HCT116 (cell line): Measurements from ENCODE around the gene DCTN5. TPM values are rescaled to one million over a fixed set of nuclear protein-coding genes. Genes with fewer than 3 reads are reported as not detected.

Experiments used
- ATAC-seq: fragments of 200-7000 bp; cut with Tn5 transposase; 2 replicates; pipeline ENCODE4 v1.9.1; 2020; ENCODE audit warnings: mild to moderate bottlenecking, moderate library complexity
- BruUV-seq: library from RNA; stranded (reverse); fragments of 400-500 nt; replicated peaks from 2 replicates; lab custom pipeline; 2021; lab: Mats Ljungman, UMichigan
- CTCF ChIA-PET: fragments of 300-600 bp; sonication (Branson Sonifier 250); formaldehyde crosslinking; loops from one replicate; lab custom pipeline; 2021; ENCODE audit warnings: antibody characterized with exemption; lab: Charles Lee
- POLR2A ChIA-PET: fragments of 300-600, 350-600 bp; sonication (Branson Sonifier 250); formaldehyde crosslinking; loops from one replicate; lab custom pipeline; 2021; ENCODE audit warnings: antibody characterized with exemption; lab: Charles Lee
- RAD21 ChIA-PET, 2 experiments: fragments of 300-600 bp; sonication (Branson Sonifier 250); formaldehyde crosslinking; loops; one replicate each; lab custom pipeline; 2023; ENCODE audit warnings: low total read pairs in 2 of 2; ENCODE audit not compliant: uncharacterized antibody in 2 of 2, unreplicated experiment in 2 of 2, low non-redundant PET in 1 of 2; lab: Charles Lee
- DNase-seq: peaks from one replicate; pipeline ENCODE4 v3.0.0-alpha.2; 2010; ENCODE audit warnings: low read depth, low spot score
- H2AFZ ChIP-seq: fragments of 200-600 bp; shearing (Covaris generic), sonication (generic); 2 replicates; pipeline ENCODE4 v1.6.1; 2017; ENCODE audit warnings: low read depth, mixed run types, mixed read lengths, antibody characterized with exemption, low read length; ENCODE audit not compliant: poor library complexity, severe bottlenecking
- H3K27ac ChIP-seq: 2 replicates; pipeline ENCODE4 v1.5.1; 2012; ENCODE audit warnings: low read depth, low read length
- H3K27me3 ChIP-seq: fragments of 200-600 bp; sonication (generic); 2 replicates; pipeline ENCODE4 v1.6.1; 2016; ENCODE audit warnings: mixed run types, low read length, mixed read lengths; ENCODE audit not compliant: insufficient read depth
- H3K36me3 ChIP-seq, 2 experiments: fragments of 200-500 bp in 1 of 2; fragments of 200-600 bp in 1 of 2; sonication (Bioruptor generic) in 1 of 2; sonication (generic) in 1 of 2; 2 replicates each; pipeline versions ENCODE4 v1.5.1 to v1.6.1; 2014 to 2016; ENCODE audit warnings: low read length in 2 of 2, inconsistent platforms in 1 of 2, mixed read lengths in 1 of 2, mixed run types in 1 of 2; ENCODE audit not compliant: insufficient read depth in 2 of 2, control insufficient read depth in 1 of 2
- H3K4me1 ChIP-seq, 2 experiments: fragments of 200-600 bp in 1 of 2; sonication (generic) in 1 of 2; 2 replicates each; pipeline versions ENCODE4 v1.5.1 to v1.6.1; 2012 to 2017; ENCODE audit warnings: low read length in 2 of 2, inconsistent platforms in 1 of 2, mild to moderate bottlenecking in 1 of 2, mixed read lengths in 1 of 2, mixed run types in 1 of 2, moderate library complexity in 1 of 2; ENCODE audit not compliant: insufficient read depth in 2 of 2, control insufficient read depth in 1 of 2
- H3K4me2 ChIP-seq: fragments of 200-600 bp; sonication (generic); 2 replicates; pipeline ENCODE4 v1.6.1; 2017; ENCODE audit warnings: mixed run types, low read length, mixed read lengths
- H3K4me3 ChIP-seq, 2 experiments: fragments of 200-600 bp in 1 of 2; sonication (generic) in 1 of 2; replicated peaks in 1 of 2; 2 replicates each; pipeline ENCODE4 v1.5.1; 2011 to 2016; ENCODE audit warnings: low read length in 2 of 2, control low read depth in 1 of 2, low read depth in 1 of 2, mild to moderate bottlenecking in 1 of 2, mixed read lengths in 1 of 2, mixed run types in 1 of 2
- H3K79me2 ChIP-seq: fragments of 200-600 bp; sonication (generic); 2 replicates; pipeline ENCODE4 v1.6.1; 2017; ENCODE audit warnings: mild to moderate bottlenecking, mixed run types, low read length, moderate library complexity, mixed read lengths; ENCODE audit not compliant: insufficient read depth
- H3K9ac ChIP-seq: fragments of 200-600 bp; sonication (generic); 2 replicates; pipeline ENCODE4 v1.6.1; 2016; ENCODE audit warnings: low read length, mixed read lengths
- H3K9me2 ChIP-seq: fragments of 200-600 bp; sonication (generic), shearing (Covaris generic); 2 replicates; pipeline ENCODE4 v1.6.1; 2017; ENCODE audit warnings: mixed run types, mild to moderate bottlenecking, moderate library complexity; ENCODE audit not compliant: insufficient read depth
- H3K9me3 ChIP-seq, 2 experiments: fragments of 200-500 bp in 1 of 2; fragments of 200-600 bp in 1 of 2; sonication (Bioruptor generic) in 1 of 2; sonication (generic) in 1 of 2; 2 replicates each; pipeline ENCODE4 v1.6.1; 2014 to 2017; ENCODE audit warnings: low read length in 2 of 2, mixed read lengths in 2 of 2, inconsistent platforms in 1 of 2, low read depth in 1 of 2, mild to moderate bottlenecking in 1 of 2, mixed run types in 1 of 2, moderate library complexity in 1 of 2; ENCODE audit not compliant: control insufficient read depth in 1 of 2, insufficient read depth in 1 of 2
- H4K20me1 ChIP-seq: fragments of 200-600 bp; sonication (generic), shearing (Covaris generic); 2 replicates; pipeline ENCODE4 v1.6.1; 2017; ENCODE audit warnings: mixed run types, mild to moderate bottlenecking, moderate library complexity; ENCODE audit not compliant: insufficient read depth
- CEBPB ChIP-seq: IDR thresholded peaks from 2 replicates; pipeline ENCODE4 v1.6.1; 2012; ENCODE audit warnings: low read depth
- CTCF ChIP-seq, 3 experiments: fragments of 200-600 bp in 1 of 3; sonication (generic) in 1 of 3; IDR thresholded peaks in 2 of 3; conservative IDR thresholded peaks in 1 of 3; 2 replicates each; pipeline ENCODE4 v1.5.1; 2012 to 2017; ENCODE audit warnings: low read depth in 2 of 3, low read length in 2 of 3, antibody characterized with exemption in 1 of 3, borderline replicate concordance in 1 of 3, control low read depth in 1 of 3, mild to moderate bottlenecking in 1 of 3, mixed read lengths in 1 of 3, mixed run types in 1 of 3, moderate library complexity in 1 of 3; ENCODE audit not compliant: insufficient read depth in 1 of 3
- ELF1 ChIP-seq: IDR thresholded peaks from 2 replicates; pipeline ENCODE4 v1.6.1; 2012; ENCODE audit warnings: low read depth, borderline replicate concordance
- EZH2 ChIP-seq: fragments of 200-600 bp; sonication (generic); IDR thresholded peaks from 2 replicates; pipeline ENCODE4 v1.6.1; 2017; ENCODE audit warnings: antibody characterized with exemption, mixed run types
- FOSL1 ChIP-seq: IDR thresholded peaks from 2 replicates; pipeline ENCODE4 v1.6.1; 2012; ENCODE audit warnings: low read depth
- JUND ChIP-seq: IDR thresholded peaks from 2 replicates; pipeline ENCODE4 v1.6.1; 2012
- MAX ChIP-seq: IDR thresholded peaks from 2 replicates; pipeline ENCODE4 v1.6.1; 2012
- POLR2A ChIP-seq: IDR thresholded peaks from 2 replicates; pipeline ENCODE4 v1.7.0; 2011; ENCODE audit warnings: borderline replicate concordance; ENCODE audit not compliant: insufficient read depth, insufficient read length; ENCODE audit errors: extremely low read depth
- POLR2AphosphoS5 ChIP-seq: IDR thresholded peaks from 2 replicates; pipeline ENCODE4 v1.6.1; 2011; ENCODE audit warnings: mild to moderate bottlenecking, low read depth, low read length, moderate library complexity
- RAD21 ChIP-seq: IDR thresholded peaks from 2 replicates; pipeline ENCODE4 v1.6.1; 2012; ENCODE audit warnings: low read depth, mild to moderate bottlenecking
- REST ChIP-seq: IDR thresholded peaks from 2 replicates; pipeline ENCODE4 v1.6.1; 2012; ENCODE audit warnings: low read depth
- SIN3A ChIP-seq: IDR thresholded peaks from 2 replicates; pipeline ENCODE4 v1.6.1; 2012; ENCODE audit warnings: low read depth
- SP1 ChIP-seq: IDR thresholded peaks from 2 replicates; pipeline ENCODE4 v1.6.1; 2012; ENCODE audit warnings: low read depth
- SRF ChIP-seq: IDR thresholded peaks from 2 replicates; pipeline ENCODE4 v1.6.1; 2012; ENCODE audit warnings: low read depth
- TCF7L2 ChIP-seq: IDR thresholded peaks from 2 replicates; pipeline ENCODE4 v1.7.0; 2011; ENCODE audit warnings: borderline replicate concordance, inconsistent platforms; ENCODE audit not compliant: insufficient read depth, insufficient read length; ENCODE audit errors: extremely low read depth
- YY1 ChIP-seq: IDR thresholded peaks from 2 replicates; pipeline ENCODE4 v1.6.1; 2011; ENCODE audit warnings: low read length, low read depth, moderate library complexity, mild to moderate bottlenecking; ENCODE audit not compliant: insufficient replicate concordance; ENCODE audit errors: extremely low read depth
- ZBTB33 ChIP-seq: IDR thresholded peaks from 2 replicates; pipeline ENCODE4 v1.6.1; 2011; ENCODE audit warnings: mild to moderate bottlenecking, low read length, moderate library complexity; ENCODE audit not compliant: insufficient replicate concordance; ENCODE audit errors: extremely low read depth
- ZFX ChIP-seq: fragments of 450-650 bp; IDR thresholded peaks from 2 replicates; pipeline ENCODE4 v1.6.1; 2017
- ZNF274 ChIP-seq: fragments of 200-500 bp; sonication (Bioruptor generic); IDR thresholded peaks from 2 replicates; pipeline ENCODE4 v1.6.1; 2014; ENCODE audit warnings: mild to moderate bottlenecking, low read depth, low read length, inconsistent platforms
- intact Hi-C: fragments of 100-400 bp; cut with micrococcal nuclease; formaldehyde crosslinking; loops from 2 replicates; pipeline ENCODE4 v1.10.0; 2022
- total RNA-seq: library from RNA; stranded (reverse); gene quantifications from one replicate; pipeline ENCODE4 v1.2.1, GENCODE V29; 2021; ENCODE audit not compliant: unreplicated experiment

DCTN5 gene
- total RNA-seq, 1 experiment from 2014 or later: 42.9 TPM

GRCh38 chr16:23607726-23608125 is 33.5 kb upstream of the DCTN5 start:
- Histone ChIP-seq H4K20me1 (no peaks in the 10 kb centered on the region), H3K27me3 (no peaks in the 10 kb centered on the region), H3K9me2 (no peaks in the 10 kb centered on the region), H3K27ac (no peak overlapping the region), H3K36me3 (peaks cover 3 to 22% of the 10 kb centered on the region in 2 experiments; a peak in 1 of 4 replicates), H3K4me3 (no peak overlapping the region), H3K4me1 (peaks cover 0 to 7% of the 10 kb centered on the region in 2 experiments; a peak in 1 of 4 replicates)
- intact Hi-C loops: no loop called here
- ChIA-PET CTCF (no interaction called here), RAD21 (no interaction called here), POLR2A (no interaction called here)
- DNase-seq: no peak
- no TSS peak for BruUV-seq
- TF ChIP-seq SP1 (no peak), EZH2 (no peak), POLR2AphosphoS5 (no peak), YY1 (no peak), ZNF274 (no peak), POLR2A (no peak), ZBTB33 (no peak), CEBPB (no peak), SIN3A (no peak), JUND (no peak), TCF7L2 (no peak), REST (no peak), SRF (no peak), CTCF (IDR thresholded peaks at IDR 0.05 in 2 of 3, conservative IDR thresholded peaks at IDR 0.05 in 1 of 3; ENCODE audit: borderline replicate concordance in 1 of 3, insufficient read depth in 1 of 3, low read depth in 2 of 3, low read length in 2 of 3) (no peak), RAD21 (no peak), FOSL1 (no peak), ZFX (no peak), MAX (no peak), ELF1 (no peak)
- TF ChIP-seq, all 23 proteins: peak for 0
- Histone ChIP-seq H3K4me2 (no peak overlapping the region), H3K79me2 (no peaks in the 10 kb centered on the region), H3K9me3 (no peaks in the 10 kb centered on the region), H2AFZ (no peak overlapping the region), H3K9ac (no peak overlapping the region)
- ATAC-seq: no peak
